Astrocyte of the cerebellum (primary cell): ENCODE results near the gene SETD1A.

ENCODE experiments used
- DNase-seq: peaks from one replicate; pipeline ENCODE4 v3.0.0-alpha.2; 2011; ENCODE audit warnings: low read depth
- H3K4me3 ChIP-seq: 2 replicates; pipeline ENCODE4 v1.5.1; 2011; ENCODE audit warnings: mild to moderate bottlenecking, low read depth, low read length, moderate library complexity
- in situ Hi-C: cut with HindIII; loops from 2 replicates; pipeline ENCODE4 v1.10.0; 2017; ENCODE audit warnings: low sequenced_read_pairs
- TF ChIP-seq, protein P1 (sequence below): IDR thresholded peaks from 2 replicates; pipeline ENCODE4 v1.5.1; 2012; ENCODE audit warnings: low read length, low read depth, moderate library complexity, mild to moderate bottlenecking; ENCODE audit errors: missing control alignments

Gene SETD1A

GRCh38 chr16:30961384-30961783 lies 3.8 kb downstream of the SETD1A start:
- H3K4me3 ChIP-seq = no peak overlapping the region
- in situ Hi-C loops = no loop called here
- DNase-seq = no peak
- TF ChIP-seq, protein P1, sequence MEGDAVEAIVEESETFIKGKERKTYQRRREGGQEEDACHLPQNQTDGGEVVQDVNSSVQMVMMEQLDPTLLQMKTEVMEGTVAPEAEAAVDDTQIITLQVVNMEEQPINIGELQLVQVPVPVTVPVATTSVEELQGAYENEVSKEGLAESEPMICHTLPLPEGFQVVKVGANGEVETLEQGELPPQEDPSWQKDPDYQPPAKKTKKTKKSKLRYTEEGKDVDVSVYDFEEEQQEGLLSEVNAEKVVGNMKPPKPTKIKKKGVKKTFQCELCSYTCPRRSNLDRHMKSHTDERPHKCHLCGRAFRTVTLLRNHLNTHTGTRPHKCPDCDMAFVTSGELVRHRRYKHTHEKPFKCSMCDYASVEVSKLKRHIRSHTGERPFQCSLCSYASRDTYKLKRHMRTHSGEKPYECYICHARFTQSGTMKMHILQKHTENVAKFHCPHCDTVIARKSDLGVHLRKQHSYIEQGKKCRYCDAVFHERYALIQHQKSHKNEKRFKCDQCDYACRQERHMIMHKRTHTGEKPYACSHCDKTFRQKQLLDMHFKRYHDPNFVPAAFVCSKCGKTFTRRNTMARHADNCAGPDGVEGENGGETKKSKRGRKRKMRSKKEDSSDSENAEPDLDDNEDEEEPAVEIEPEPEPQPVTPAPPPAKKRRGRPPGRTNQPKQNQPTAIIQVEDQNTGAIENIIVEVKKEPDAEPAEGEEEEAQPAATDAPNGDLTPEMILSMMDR = no peak

DNA sequence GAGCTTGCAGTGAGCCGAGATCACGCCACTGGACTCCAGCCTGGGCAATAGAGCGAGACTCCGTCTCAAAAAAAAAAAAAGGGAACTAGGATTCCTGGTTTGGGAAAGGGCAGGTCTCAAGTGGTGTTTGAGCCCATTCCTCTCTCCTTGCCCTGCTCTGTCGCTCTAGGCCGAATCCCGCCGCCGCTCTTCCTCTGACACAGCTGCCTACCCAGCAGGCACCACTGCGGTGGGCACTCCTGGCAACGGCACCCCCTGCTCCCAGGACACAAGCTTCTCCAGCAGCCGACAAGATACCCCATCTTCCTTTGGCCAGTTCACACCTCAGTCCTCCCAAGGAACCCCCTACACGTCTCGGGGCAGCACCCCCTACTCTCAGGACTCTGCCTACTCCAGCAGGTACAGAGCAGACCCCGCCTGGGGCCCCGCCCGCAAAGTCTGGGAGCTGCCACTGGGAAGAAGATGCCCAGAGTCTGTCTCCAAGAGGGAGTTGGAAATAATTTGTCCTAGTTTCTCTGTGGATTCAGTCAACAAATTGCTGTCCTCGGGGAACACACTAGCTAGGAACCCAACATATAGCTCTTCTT lies 6.5 kb downstream of the SETD1A start:
- TF ChIP-seq, protein P1 = no peak
- no peak overlapping the region for H3K4me3 ChIP-seq
- DNase-seq = no peak
- in situ Hi-C loops = no loop called here

DNA sequence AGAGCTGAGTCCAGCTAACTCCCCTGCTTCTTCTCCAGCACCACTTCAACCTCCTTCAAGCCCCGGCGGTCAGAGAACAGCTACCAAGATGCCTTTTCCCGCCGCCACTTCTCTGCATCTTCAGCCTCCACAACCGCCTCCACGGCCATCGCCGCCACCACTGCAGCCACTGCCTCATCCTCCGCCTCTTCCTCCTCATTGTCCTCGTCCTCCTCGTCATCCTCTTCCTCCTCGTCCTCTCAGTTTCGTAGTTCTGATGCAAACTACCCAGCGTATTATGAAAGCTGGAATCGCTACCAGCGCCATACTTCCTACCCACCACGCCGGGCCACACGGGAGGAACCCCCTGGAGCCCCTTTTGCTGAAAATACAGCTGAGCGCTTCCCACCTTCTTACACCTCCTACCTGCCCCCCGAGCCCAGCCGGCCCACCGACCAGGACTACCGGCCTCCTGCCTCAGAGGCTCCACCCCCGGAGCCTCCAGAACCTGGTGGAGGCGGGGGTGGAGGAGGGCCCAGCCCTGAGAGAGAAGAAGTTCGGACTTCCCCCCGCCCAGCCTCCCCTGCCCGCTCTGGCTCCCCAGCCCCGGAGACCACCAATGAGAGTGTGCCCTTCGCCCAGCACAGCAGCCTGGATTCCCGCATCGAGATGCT lies 7.1 kb downstream of the SETD1A start:
- H3K4me3 ChIP-seq = no peak overlapping the region
- in situ Hi-C loops = no loop called here
- TF ChIP-seq, protein P1 = no peak
- DNase-seq = no peak

- in situ Hi-C loops = no loop called here
- no peak overlapping the region for H3K4me3 ChIP-seq
- no peak for DNase-seq
- TF ChIP-seq, protein P1 = no peak
Measured at GRCh38 chr16:30965436-30965835, 7.9 kb downstream of the SETD1A start.

DNA sequence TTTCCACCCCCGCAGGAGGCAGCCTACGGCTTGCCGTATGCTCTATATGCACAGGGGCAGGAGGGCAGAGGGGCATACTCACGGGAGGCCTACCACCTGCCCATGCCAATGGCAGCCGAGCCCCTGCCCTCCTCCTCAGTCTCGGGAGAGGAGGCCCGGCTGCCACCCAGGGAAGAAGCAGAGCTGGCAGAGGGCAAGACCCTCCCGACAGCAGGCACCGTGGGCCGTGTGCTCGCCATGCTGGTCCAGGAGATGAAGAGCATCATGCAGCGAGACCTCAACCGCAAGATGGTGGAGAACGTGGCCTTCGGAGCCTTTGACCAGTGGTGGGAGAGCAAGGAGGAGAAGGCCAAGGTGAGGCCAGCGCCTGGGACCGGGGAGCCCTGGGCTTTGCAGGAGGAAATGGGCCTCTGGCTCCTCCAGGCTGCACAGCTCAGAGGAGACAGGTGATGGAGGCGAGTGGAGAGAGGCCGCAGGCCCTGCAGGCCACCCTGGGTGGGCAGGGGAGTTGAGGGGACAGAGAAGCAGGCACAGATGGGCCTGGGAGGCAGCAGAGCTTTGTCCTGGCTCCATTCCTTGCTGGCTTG lies 8.6 kb downstream of the SETD1A start:
- TF ChIP-seq, protein P1 = no peak
- no peak for DNase-seq
- no peak overlapping the region for H3K4me3 ChIP-seq
- in situ Hi-C loops = no loop called here

DNA sequence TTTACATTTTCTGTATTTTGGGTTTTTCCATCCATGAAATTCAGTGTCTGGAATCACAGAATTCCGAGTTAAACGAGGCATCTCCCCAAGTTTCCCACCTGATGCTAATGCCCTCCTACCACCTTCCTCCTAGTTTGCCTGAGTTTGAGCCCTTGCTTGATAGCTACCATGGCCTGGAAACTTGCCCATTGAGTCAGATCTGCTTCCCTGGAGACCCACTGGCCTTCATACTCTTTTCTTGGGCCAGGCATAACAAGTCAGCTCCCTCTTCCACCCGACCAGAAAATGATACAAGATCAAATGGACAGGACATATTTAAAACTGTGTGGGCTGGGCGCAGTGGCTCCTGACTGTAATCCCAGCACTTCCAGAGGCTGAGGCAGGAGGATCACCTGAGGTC lies 10.2 kb downstream of the SETD1A start:
- no peak for DNase-seq
- TF ChIP-seq, protein P1 = no peak
- in situ Hi-C loops = no loop called here
- H3K4me3 ChIP-seq = no peak overlapping the region
